Endothelial cell of umbilical vein (primary cell): Measurements from ENCODE around the gene RAN. TPM values are rescaled to one million over a fixed set of nuclear protein-coding genes. Genes with fewer than 3 reads are reported as not detected.

Source experiments
- BruUV-seq: library from RNA; stranded (reverse); fragments of 400-500 nt; replicated peaks from 2 replicates; lab custom pipeline; 2021; lab: Mats Ljungman, UMichigan
- CTCF ChIA-PET: fragments of 300-600, 350-600 bp; sonication (Branson Sonifier 250); formaldehyde crosslinking; loops from one replicate; lab custom pipeline; 2021; ENCODE audit warnings: antibody characterized with exemption, inconsistent platforms; lab: Charles Lee
- POLR2A ChIA-PET: fragments of 300-600, 350-600 bp; sonication (Branson Sonifier 250); formaldehyde crosslinking; loops from one replicate; lab custom pipeline; 2021; ENCODE audit warnings: antibody characterized with exemption, inconsistent platforms; lab: Charles Lee
- DNase-seq: peaks from one replicate; pipeline ENCODE4 v3.0.0-alpha.2; 2011; ENCODE audit warnings: low read depth, low spot score
- FAIRE-seq: peaks from 2 replicates; lab custom pipeline; 2011; peaks lifted over from hg19 to GRCh38; lab: Jason Lieb, UNC
- H2AFZ ChIP-seq: 2 replicates; pipeline ENCODE4 v1.6.0; 2012; ENCODE audit warnings: low read depth, low read length, control low read depth, inconsistent platforms
- H3K27ac ChIP-seq: 2 replicates; pipeline ENCODE4 v1.5.1; 2011; ENCODE audit warnings: low read depth, mild to moderate bottlenecking, control low read depth, low read length, moderate library complexity; ENCODE audit not compliant: insufficient read depth
- H3K27me3 ChIP-seq, 2 experiments: 2 replicates each; pipeline versions ENCODE4 v1.6.0 to v1.6.1; 2011; ENCODE audit warnings: low read length in 2 of 2, mixed read lengths in 1 of 2; ENCODE audit not compliant: control insufficient read depth in 2 of 2, insufficient read depth in 2 of 2
- H3K36me3 ChIP-seq, 2 experiments: 2 replicates in 1 of 2; 3 replicates in 1 of 2; pipeline ENCODE4 v1.5.1; 2011; ENCODE audit warnings: low read length in 2 of 2, mild to moderate bottlenecking in 1 of 2, moderate library complexity in 1 of 2; ENCODE audit not compliant: control insufficient read depth in 2 of 2, insufficient read depth in 2 of 2; ENCODE audit errors: extremely low read depth in 1 of 2
- H3K4me1 ChIP-seq: 3 replicates; pipeline ENCODE4 v1.5.1; 2011; ENCODE audit warnings: mild to moderate bottlenecking, low read length; ENCODE audit not compliant: control insufficient read depth, insufficient read depth; ENCODE audit errors: extremely low read depth
- H3K4me2 ChIP-seq: 2 replicates; pipeline ENCODE4 v1.6.1; 2011; ENCODE audit warnings: low read length, control low read depth, mixed read lengths; ENCODE audit not compliant: insufficient read depth
- H3K4me3 ChIP-seq, 3 experiments: fragments of 200-600 bp in 1 of 3; sonication (generic), shearing (Covaris generic) in 1 of 3; replicated peaks in 1 of 3; 2 replicates each; pipeline ENCODE4 v1.5.1; 2011 to 2016; ENCODE audit warnings: control low read depth in 3 of 3, low read length in 3 of 3, mild to moderate bottlenecking in 2 of 3, inconsistent platforms in 1 of 3, low read depth in 1 of 3, moderate library complexity in 1 of 3; ENCODE audit not compliant: insufficient read depth in 1 of 3
- H3K79me2 ChIP-seq: 2 replicates; pipeline ENCODE4 v1.6.0; 2012; ENCODE audit warnings: low read length, inconsistent platforms; ENCODE audit not compliant: control insufficient read depth, insufficient read depth
- H3K9ac ChIP-seq: replicated peaks from 2 replicates; pipeline ENCODE3; 2011; ENCODE audit warnings: low read length, control low read depth; ENCODE audit not compliant: insufficient read depth; ENCODE audit errors: extremely low read depth
- H3K9me1 ChIP-seq: replicated peaks from 3 replicates; pipeline ENCODE4 v1.6.0; 2011; ENCODE audit warnings: mild to moderate bottlenecking, low read length; ENCODE audit not compliant: control insufficient read depth, insufficient read depth; ENCODE audit errors: extremely low read depth
- H3K9me3 ChIP-seq: replicated peaks from 2 replicates; pipeline ENCODE4 v1.5.1; 2012; ENCODE audit warnings: low read length, inconsistent platforms; ENCODE audit not compliant: control insufficient read depth, insufficient read depth
- H4K20me1 ChIP-seq: replicated peaks from 2 replicates; pipeline ENCODE3; 2011; ENCODE audit warnings: mild to moderate bottlenecking, low read length; ENCODE audit not compliant: control insufficient read depth, insufficient read depth; ENCODE audit errors: extremely low read depth
- EZH2 ChIP-seq: IDR thresholded peaks from 2 replicates; pipeline ENCODE4 v1.6.1; 2012; ENCODE audit warnings: borderline replicate concordance, low read depth, mild to moderate bottlenecking, moderate library complexity, low read length, inconsistent platforms; ENCODE audit not compliant: severe bottlenecking
- FOS ChIP-seq: IDR thresholded peaks from 2 replicates; pipeline ENCODE4 v1.6.1; 2011; ENCODE audit warnings: mild to moderate bottlenecking, low read length, moderate library complexity, borderline replicate concordance; ENCODE audit not compliant: insufficient read depth
- GATA2 ChIP-seq: IDR thresholded peaks from 2 replicates; pipeline ENCODE4 v1.7.0; 2011; ENCODE audit warnings: low read depth, mild to moderate bottlenecking, moderate library complexity, mixed read lengths, low read length; ENCODE audit not compliant: insufficient read length, insufficient read depth
- JUN ChIP-seq: IDR thresholded peaks from 2 replicates; pipeline ENCODE4 v1.6.1; 2011; ENCODE audit warnings: borderline replicate concordance, low read depth; ENCODE audit not compliant: insufficient read length, insufficient read depth
- MYC ChIP-seq: IDR thresholded peaks from one replicate; pipeline ENCODE4 v1.6.1; 2011; ENCODE audit warnings: mild to moderate bottlenecking, low read depth, low read length
- dilution Hi-C: fragments of 300-500 bp; cut with MboI; formaldehyde crosslinking; loops from one replicate; pipeline ENCODE4 v1.15.0; 2019; ENCODE audit warnings: low sequenced_read_pairs; ENCODE audit not compliant: extremely low pct_ligation_motif_present
- intact Hi-C: fragments of 100-400 bp; cut with micrococcal nuclease; formaldehyde crosslinking; loops from one replicate; pipeline ENCODE4 v1.10.0; 2022
- polyA plus RNA-seq, 4 experiments: library from polyadenylated mRNA; depleted of rRNA in 3 of 4; stranded (reverse) in 3 of 4; unstranded in 1 of 4; fragments of >200 nt; gene quantifications; 2 replicates each; pipeline versions ENCODE4 v1.2.1 to v1.2.3, GENCODE V29; 2011 to 2012; ENCODE audit warnings: missing spikeins in 1 of 4
- total RNA-seq: library from RNA; stranded (reverse); gene quantifications from 2 replicates; pipeline ENCODE4 v1.2.3, GENCODE V29; 2021
- TF ChIP-seq, protein P1 (sequence below), 2 donors: IDR thresholded peaks; 1 replicate in 1 of 2; 2 replicates in 1 of 2; pipeline ENCODE4 v1.5.1; 2011; ENCODE audit warnings: low read length in 2 of 2, mild to moderate bottlenecking in 2 of 2, moderate library complexity in 2 of 2, control low read depth in 1 of 2, inconsistent platforms in 1 of 2, low read depth in 1 of 2; ENCODE audit not compliant: insufficient read depth in 1 of 2; ENCODE audit errors: extremely low read depth in 1 of 2
- TF ChIP-seq, protein P2 (sequence below): IDR thresholded peaks from 2 replicates; pipeline ENCODE4 v1.6.1; 2011; ENCODE audit not compliant: insufficient read depth, insufficient read length

Gene RAN
- total and polyA plus RNA-seq, 2 donors (not counting 3 experiments of a cell fraction or from before 2014, with no cell fraction given), result 1,075 to 1,205 TPM

DNA sequence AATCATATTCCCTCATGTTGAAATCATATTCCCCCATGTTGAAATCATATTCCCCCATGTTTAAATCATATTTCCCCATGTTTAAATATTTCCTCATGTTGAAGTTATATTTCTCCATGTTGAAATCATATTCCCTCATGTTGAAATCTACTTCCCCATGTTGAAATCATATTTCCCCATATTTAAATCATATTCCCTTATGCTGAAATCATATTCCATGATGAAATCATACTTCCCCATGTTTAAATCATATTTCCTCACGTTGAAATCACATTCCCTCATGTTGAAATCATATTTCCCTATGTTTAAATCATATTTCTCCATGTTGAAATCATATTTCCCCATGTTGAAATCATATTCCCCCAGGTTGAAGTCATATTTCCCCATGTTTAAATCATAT is 47.2 kb downstream of the RAN start:
- no peaks in the 10 kb centered on the region for H3K9me3 ChIP-seq
- no peak overlapping the region for H3K9ac ChIP-seq
- H3K4me1 ChIP-seq, result no peaks in the 10 kb centered on the region
- no peaks in the 10 kb centered on the region for H3K79me2 ChIP-seq
- FAIRE-seq, result no peak
- no peaks in the 10 kb centered on the region for H3K27me3 ChIP-seq
- H3K4me2 ChIP-seq, result no peak overlapping the region
- no peaks in the 10 kb centered on the region for H4K20me1 ChIP-seq
- dilution Hi-C loops, result no loop called here
- H3K27ac ChIP-seq, result no peak overlapping the region
- no peaks in the 10 kb centered on the region for H3K9me1 ChIP-seq
- no peak overlapping the region for H2AFZ ChIP-seq
- TF ChIP-seq GATA2, result no peak
- no peak for TF ChIP-seq EZH2
- TF ChIP-seq FOS, result no peak
- TF ChIP-seq, protein P1, sequence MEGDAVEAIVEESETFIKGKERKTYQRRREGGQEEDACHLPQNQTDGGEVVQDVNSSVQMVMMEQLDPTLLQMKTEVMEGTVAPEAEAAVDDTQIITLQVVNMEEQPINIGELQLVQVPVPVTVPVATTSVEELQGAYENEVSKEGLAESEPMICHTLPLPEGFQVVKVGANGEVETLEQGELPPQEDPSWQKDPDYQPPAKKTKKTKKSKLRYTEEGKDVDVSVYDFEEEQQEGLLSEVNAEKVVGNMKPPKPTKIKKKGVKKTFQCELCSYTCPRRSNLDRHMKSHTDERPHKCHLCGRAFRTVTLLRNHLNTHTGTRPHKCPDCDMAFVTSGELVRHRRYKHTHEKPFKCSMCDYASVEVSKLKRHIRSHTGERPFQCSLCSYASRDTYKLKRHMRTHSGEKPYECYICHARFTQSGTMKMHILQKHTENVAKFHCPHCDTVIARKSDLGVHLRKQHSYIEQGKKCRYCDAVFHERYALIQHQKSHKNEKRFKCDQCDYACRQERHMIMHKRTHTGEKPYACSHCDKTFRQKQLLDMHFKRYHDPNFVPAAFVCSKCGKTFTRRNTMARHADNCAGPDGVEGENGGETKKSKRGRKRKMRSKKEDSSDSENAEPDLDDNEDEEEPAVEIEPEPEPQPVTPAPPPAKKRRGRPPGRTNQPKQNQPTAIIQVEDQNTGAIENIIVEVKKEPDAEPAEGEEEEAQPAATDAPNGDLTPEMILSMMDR (IDR thresholded peaks at IDR 0.05; ENCODE audit: extremely low read depth in 1 of 2, insufficient read depth in 1 of 2, low read depth in 1 of 2, low read length in 2 of 2), result no peak
- TF ChIP-seq, protein P2, sequence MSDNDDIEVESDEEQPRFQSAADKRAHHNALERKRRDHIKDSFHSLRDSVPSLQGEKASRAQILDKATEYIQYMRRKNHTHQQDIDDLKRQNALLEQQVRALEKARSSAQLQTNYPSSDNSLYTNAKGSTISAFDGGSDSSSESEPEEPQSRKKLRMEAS, result no peak
- TF ChIP-seq MYC, result no peak
- no peak for TF ChIP-seq JUN
- H3K4me3 ChIP-seq, result no peak overlapping the region
- CTCF ChIA-PET, result no interaction called here
- DNase-seq, result no peak
- intact Hi-C loops, result no loop called here
- POLR2A ChIA-PET, result no interaction called here
- H3K36me3 ChIP-seq, result no peaks in the 10 kb centered on the region
- no TSS peak for BruUV-seq
